Thyroid gland (tissue), 4 donors: ENCODE results near the gene SLC31A2.

ENCODE experiments used
- CTCF ChIP-seq, 6 experiments: fragments of 200-600 bp in 3 of 6; fragments of 450-650 bp in 3 of 6; sonication (generic) in 3 of 6; IDR thresholded peaks; one replicate each; pipeline ENCODE4 v1.5.1; 2016 to 2019; ENCODE audit warnings: antibody characterized with exemption in 6 of 6, mild to moderate bottlenecking in 2 of 6, inconsistent platforms in 1 of 6, moderate library complexity in 1 of 6
- POLR2A ChIP-seq, 2 donors: fragments of 450-650 bp; IDR thresholded peaks; one replicate each; pipeline ENCODE4 v1.6.1; 2017; ENCODE audit warnings: antibody characterized with exemption in 2 of 2, mild to moderate bottlenecking in 2 of 2, moderate library complexity in 1 of 2

GRCh38 chr9:113168809-113169208 is 18.0 kb downstream of the SLC31A2 start:
- no peak for TF ChIP-seq CTCF (IDR thresholded peaks at IDR 0.05)
- no peak for TF ChIP-seq POLR2A (IDR thresholded peaks at IDR 0.05)
